ENCODE measurements around the gene CCDC175.
A peak's percentile ranks its signal among the peaks of the same experiment; 100 is the strongest.

DNA sequence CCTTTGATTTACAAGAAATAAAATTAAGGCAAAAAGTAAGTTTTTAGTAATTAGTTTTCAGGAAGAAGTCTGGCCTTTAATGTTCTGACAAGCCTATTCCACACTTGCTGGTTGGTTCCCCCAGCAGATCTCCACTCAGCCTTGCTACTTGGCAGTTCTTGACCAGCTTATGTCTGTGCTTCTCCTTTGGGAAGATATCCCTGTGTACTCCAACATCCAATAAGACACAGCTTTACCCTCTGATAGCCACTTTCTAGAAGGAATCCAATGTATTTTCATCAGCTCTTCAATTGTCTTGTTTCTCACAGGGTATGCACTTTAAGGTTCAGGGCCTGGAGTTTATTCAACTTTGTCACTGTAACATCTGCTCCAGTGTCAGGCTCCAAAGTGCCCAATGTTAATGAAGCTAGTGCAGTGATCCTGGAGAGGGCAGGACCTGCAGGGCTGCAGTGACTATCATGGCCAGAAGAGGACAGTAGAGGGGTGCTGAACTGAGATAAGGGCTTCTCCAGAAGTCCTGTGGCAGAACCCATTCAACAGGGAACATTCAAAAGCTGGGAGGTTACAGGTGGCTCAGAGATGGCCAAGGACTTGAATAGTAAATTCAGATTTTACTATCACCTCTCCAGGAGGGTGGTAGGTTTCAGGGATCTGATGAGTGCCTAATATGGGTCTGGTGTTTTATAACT lies 69.4 kb downstream of the CCDC175 start:
- TF ChIP-seq, protein P1, sequence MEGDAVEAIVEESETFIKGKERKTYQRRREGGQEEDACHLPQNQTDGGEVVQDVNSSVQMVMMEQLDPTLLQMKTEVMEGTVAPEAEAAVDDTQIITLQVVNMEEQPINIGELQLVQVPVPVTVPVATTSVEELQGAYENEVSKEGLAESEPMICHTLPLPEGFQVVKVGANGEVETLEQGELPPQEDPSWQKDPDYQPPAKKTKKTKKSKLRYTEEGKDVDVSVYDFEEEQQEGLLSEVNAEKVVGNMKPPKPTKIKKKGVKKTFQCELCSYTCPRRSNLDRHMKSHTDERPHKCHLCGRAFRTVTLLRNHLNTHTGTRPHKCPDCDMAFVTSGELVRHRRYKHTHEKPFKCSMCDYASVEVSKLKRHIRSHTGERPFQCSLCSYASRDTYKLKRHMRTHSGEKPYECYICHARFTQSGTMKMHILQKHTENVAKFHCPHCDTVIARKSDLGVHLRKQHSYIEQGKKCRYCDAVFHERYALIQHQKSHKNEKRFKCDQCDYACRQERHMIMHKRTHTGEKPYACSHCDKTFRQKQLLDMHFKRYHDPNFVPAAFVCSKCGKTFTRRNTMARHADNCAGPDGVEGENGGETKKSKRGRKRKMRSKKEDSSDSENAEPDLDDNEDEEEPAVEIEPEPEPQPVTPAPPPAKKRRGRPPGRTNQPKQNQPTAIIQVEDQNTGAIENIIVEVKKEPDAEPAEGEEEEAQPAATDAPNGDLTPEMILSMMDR (IDR thresholded peaks at IDR 0.05; ENCODE audit: low read length), result peak; percentile 71
- TF ChIP-seq EZH2 (optimal IDR thresholded peaks at IDR 0.05; ENCODE audit: low read depth, low read length) (no peak), EZH2phosphoT487 (IDR thresholded peaks at IDR 0.05; ENCODE audit: low read length) (no peak)
